Measurements from ENCODE around the gene DHRS7C. TPM values are rescaled to one million over a fixed set of nuclear protein-coding genes. Genes with fewer than 3 reads are reported as not detected.

The DHRS7C gene
- total RNA-seq, 4 donors from 2014 or later = not detected

DNA sequence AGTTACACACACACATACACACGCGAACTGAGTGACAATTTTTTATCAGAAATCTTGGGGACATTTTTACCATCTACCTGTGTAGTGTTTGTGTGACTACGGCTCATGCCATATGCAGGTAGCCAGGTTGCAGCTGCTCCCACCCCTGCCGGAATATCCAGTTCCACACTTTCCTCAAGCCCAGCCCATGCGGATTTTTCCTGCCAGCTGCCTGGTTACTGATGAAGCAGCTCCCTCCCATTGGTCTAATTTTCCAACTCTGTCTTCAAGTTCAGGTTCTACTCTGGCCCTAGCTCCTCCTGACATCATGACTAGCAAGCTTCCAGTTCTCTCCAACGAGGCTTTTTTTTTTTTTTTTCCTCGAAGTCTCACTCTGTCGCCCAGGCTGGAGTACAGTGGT, 25.7 kb upstream of the DHRS7C start:
- H3K4me1 ChIP-seq = no peaks in the 10 kb centered on the region
- TF ChIP-seq POLR2A (IDR thresholded peaks at IDR 0.05) (no peak), CTCF (IDR thresholded peaks at IDR 0.05) (no peak)
- intact Hi-C loops (cut with DNase I) = no loop called here
- H3K27ac ChIP-seq = no peak overlapping the region
- no peaks in the 10 kb centered on the region for H3K9me3 ChIP-seq
- no peak for DNase-seq
- H3K4me3 ChIP-seq (replicated peaks in 1 of 3) = no peak overlapping the region
- H3K27me3 ChIP-seq = no peaks in the 10 kb centered on the region
- 46 to 52% methylated on average over 8 of the region's 8 CpGs for WGBS, 2 donors
- H3K36me3 ChIP-seq = no peaks in the 10 kb centered on the region

- H3K9me3 ChIP-seq = no peaks in the 10 kb centered on the region
- H3K4me3 ChIP-seq (replicated peaks in 1 of 3) = no peak overlapping the region
- no peaks in the 10 kb centered on the region for H3K4me1 ChIP-seq
- no peak overlapping the region for H3K27ac ChIP-seq
- TF ChIP-seq CTCF (IDR thresholded peaks at IDR 0.05) (no peak), POLR2A (IDR thresholded peaks at IDR 0.05) (no peak)
- H3K27me3 ChIP-seq = no peaks in the 10 kb centered on the region
- no peak for DNase-seq
- H3K36me3 ChIP-seq = no peaks in the 10 kb centered on the region
- WGBS, 2 donors = 67 to 96% methylated on average over 4 to 10 of the region's 10 CpGs
- intact Hi-C loops (cut with DNase I) = no loop called here
Observed at GRCh38 chr17:9816472-9816871, 25.1 kb upstream of the DHRS7C start.

- no peak for TF ChIP-seq CTCF (IDR thresholded peaks at IDR 0.05)
- TF ChIP-seq POLR2A (IDR thresholded peaks at IDR 0.05) = no peak
- Histone ChIP-seq H3K9me3 (no peaks in the 10 kb centered on the region), H3K27me3 (no peaks in the 10 kb centered on the region), H3K4me1 (no peaks in the 10 kb centered on the region), H3K4me3 (replicated peaks in 1 of 3) (no peak overlapping the region), H3K27ac (no peak overlapping the region), H3K36me3 (no peaks in the 10 kb centered on the region)
- intact Hi-C loops (cut with DNase I) = no loop called here
- 77 to 87% methylated on average over 14 of the region's 14 CpGs for WGBS, 2 donors
- DNase-seq = no peak
Observed at GRCh38 chr17:9814337-9814945, 23.0 kb upstream of the DHRS7C start.

- intact Hi-C loops (cut with DNase I) = no loop called here
- Histone ChIP-seq H3K36me3 (no peaks in the 10 kb centered on the region), H3K4me1 (no peaks in the 10 kb centered on the region), H3K27me3 (no peaks in the 10 kb centered on the region), H3K4me3 (replicated peaks in 1 of 3) (no peak overlapping the region), H3K9me3 (no peaks in the 10 kb centered on the region), H3K27ac (no peak overlapping the region)
- no peak for DNase-seq
- no peak for TF ChIP-seq CTCF (IDR thresholded peaks at IDR 0.05)
- no peak for TF ChIP-seq POLR2A (IDR thresholded peaks at IDR 0.05)
- 82 to 85% methylated on average over 9 of the region's 9 CpGs for WGBS, 2 donors
Observed at GRCh38 chr17:9813166-9813565, 21.8 kb upstream of the DHRS7C start.

DNA sequence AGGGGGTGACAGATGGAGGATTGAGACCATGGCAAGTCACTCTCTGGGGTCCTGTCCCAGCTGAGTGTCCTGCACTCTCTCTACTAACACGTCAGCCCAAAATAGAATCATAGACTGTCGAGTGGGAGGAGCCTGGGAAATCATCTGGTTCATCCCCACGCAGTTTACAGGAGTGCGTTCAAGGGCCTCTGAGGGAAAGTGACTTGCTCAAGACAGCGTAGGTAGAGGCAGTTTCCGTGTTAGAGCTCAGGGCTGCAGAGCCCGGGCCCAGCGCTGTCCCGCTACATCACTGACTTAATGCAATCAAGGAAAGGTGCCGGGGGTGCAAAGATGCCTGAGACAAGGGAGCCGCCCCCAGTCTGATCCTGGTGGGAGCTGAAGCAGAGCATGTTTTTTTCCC, 20.1 kb upstream of the DHRS7C start:
- TF ChIP-seq POLR2A (IDR thresholded peaks at IDR 0.05) (no peak), CTCF (IDR thresholded peaks at IDR 0.05) (no peak)
- WGBS, 2 donors = 55 to 73% methylated on average over 11 of the region's 11 CpGs
- H3K4me1 ChIP-seq = no peaks in the 10 kb centered on the region

More for the DNA sequence above, 20.1 kb upstream of the DHRS7C start:
- intact Hi-C loops (cut with DNase I) = no loop called here
- H3K9me3 ChIP-seq = no peaks in the 10 kb centered on the region
- no peak overlapping the region for H3K27ac ChIP-seq
- DNase-seq = no peak
- H3K4me3 ChIP-seq (replicated peaks in 1 of 3) = no peak overlapping the region
- no peaks in the 10 kb centered on the region for H3K27me3 ChIP-seq
- H3K36me3 ChIP-seq = no peaks in the 10 kb centered on the region

Data from thyroid gland (tissue), 4 donors.